ENCODE results near the gene SLC5A10. TPM values are rescaled to one million over a fixed set of nuclear protein-coding genes. Genes with fewer than 3 reads are reported as not detected.

The SLC5A10 gene
- polyA plus RNA-seq, 1 donor (not counting 4 experiments of a cell fraction or from before 2014, with no cell fraction given) = not detected

DNA sequence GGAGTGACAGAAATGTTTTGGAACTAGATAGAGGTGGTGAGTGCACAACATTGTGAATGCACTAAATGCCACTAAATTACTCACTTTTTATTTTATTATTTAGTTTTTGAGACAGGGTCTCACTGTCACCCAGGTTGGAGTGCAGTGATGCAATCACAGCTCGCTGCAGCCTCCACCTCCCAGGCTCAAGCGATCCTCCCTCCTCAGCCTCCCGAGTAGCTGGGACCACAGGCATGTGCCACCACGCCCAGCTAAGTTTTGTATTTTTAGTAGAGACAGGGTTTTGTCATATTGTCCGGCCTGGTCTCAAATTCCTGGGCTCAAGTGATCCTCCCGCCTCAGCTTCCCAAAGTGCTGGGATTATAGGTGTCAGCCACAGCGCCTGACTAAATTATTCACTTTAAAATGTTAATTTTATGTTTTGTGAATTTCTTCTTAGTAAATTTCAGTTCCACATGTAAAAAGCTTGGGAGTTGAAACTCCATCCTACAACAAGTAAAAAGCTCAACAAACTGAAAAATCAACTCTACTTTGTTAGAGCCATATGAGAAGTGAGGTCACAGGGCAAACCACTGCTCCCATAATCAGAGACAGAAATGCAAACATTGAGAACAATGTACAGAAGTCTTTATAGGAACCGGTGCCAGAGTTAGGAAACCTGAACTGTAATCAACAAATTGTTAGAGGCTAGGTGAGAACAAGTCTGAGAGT lies 13.8 kb upstream of the SLC5A10 start:
- H3K9me1 ChIP-seq (ENCODE audit: control insufficient read depth, extremely low read depth, insufficient read depth, low read length) = no peaks in the 10 kb centered on the region
- no peak for TF ChIP-seq EZH2 (IDR thresholded peaks at IDR 0.05; ENCODE audit: low read length)
- dilution Hi-C loops (cut with MboI; ENCODE audit: extremely low pct_ligation_motif_present, low sequenced_read_pairs) = no loop called here
- no peak overlapping the region for H3K27ac ChIP-seq (ENCODE audit: control insufficient read depth, insufficient read depth, low read length)
- H3K79me2 ChIP-seq (ENCODE audit: control insufficient read depth, insufficient read depth, low read length) = no peaks in the 10 kb centered on the region
- FAIRE-seq (no peak), DNase-seq (ENCODE audit: low read depth, low spot score) (no peak)
- no peak overlapping the region for H3K4me2 ChIP-seq (ENCODE audit: control insufficient read depth, extremely low read depth, insufficient read depth, low read depth, low read length)
- H3K36me3 ChIP-seq (ENCODE audit: control insufficient read depth in 2 of 2, extremely low read depth in 1 of 2, insufficient read depth in 2 of 2, low read length in 2 of 2) = no peaks in the 10 kb centered on the region
- no peak overlapping the region for H2AFZ ChIP-seq (ENCODE audit: control insufficient read depth, low read length)
- H3K4me3 ChIP-seq (ENCODE audit: control insufficient read depth in 2 of 3, extremely low read depth in 1 of 3, insufficient read depth in 2 of 3, low read depth in 1 of 3, low read length in 3 of 3) = no peak overlapping the region
- no peaks in the 10 kb centered on the region for H3K4me1 ChIP-seq (ENCODE audit: control insufficient read depth, extremely low read depth, insufficient read depth, low read length)
- no peak overlapping the region for H3K9ac ChIP-seq (ENCODE audit: control insufficient read depth, extremely low read depth, insufficient read depth, low read length)
- H3K9me3 ChIP-seq (ENCODE audit: control insufficient read depth, low read depth, low read length) = no peaks in the 10 kb centered on the region
- H3K27me3 ChIP-seq (ENCODE audit: control insufficient read depth, extremely low read depth, insufficient read depth, low read length) = no peaks in the 10 kb centered on the region
- H4K20me1 ChIP-seq (ENCODE audit: control insufficient read depth, extremely low read depth, insufficient read depth, low read length) = no peaks in the 10 kb centered on the region

DNA sequence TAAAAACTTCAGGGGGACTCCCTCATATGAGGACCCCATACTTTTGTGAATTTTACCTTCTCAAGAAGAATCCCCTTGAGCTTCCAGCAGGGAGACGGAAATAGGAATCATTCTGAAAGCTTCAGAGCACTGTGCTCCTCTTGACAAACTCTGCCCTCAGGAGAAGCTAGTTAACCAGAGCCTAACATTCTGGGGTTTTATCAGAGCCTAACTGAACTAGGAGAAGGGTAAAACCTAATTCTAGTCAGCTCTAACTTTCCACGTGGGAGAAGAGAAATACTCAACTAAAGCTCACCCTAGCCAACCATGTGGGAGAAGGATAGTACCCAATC lies 13.3 kb upstream of the SLC5A10 start:
- no peaks in the 10 kb centered on the region for H4K20me1 ChIP-seq (ENCODE audit: control insufficient read depth, extremely low read depth, insufficient read depth, low read length)

More for the DNA sequence above, 13.3 kb upstream of the SLC5A10 start:
- Histone ChIP-seq H3K27me3 (ENCODE audit: control insufficient read depth, extremely low read depth, insufficient read depth, low read length) (no peaks in the 10 kb centered on the region), H3K9me3 (ENCODE audit: control insufficient read depth, low read depth, low read length) (no peaks in the 10 kb centered on the region), H3K27ac (ENCODE audit: control insufficient read depth, insufficient read depth, low read length) (no peak overlapping the region), H3K79me2 (ENCODE audit: control insufficient read depth, insufficient read depth, low read length) (no peaks in the 10 kb centered on the region), H3K4me1 (ENCODE audit: control insufficient read depth, extremely low read depth, insufficient read depth, low read length) (no peaks in the 10 kb centered on the region), H3K4me3 (ENCODE audit: control insufficient read depth in 2 of 3, extremely low read depth in 1 of 3, insufficient read depth in 2 of 3, low read depth in 1 of 3, low read length in 3 of 3) (no peak overlapping the region), H3K9ac (ENCODE audit: control insufficient read depth, extremely low read depth, insufficient read depth, low read length) (no peak overlapping the region), H3K4me2 (ENCODE audit: control insufficient read depth, extremely low read depth, insufficient read depth, low read depth, low read length) (no peak overlapping the region), H3K36me3 (ENCODE audit: control insufficient read depth in 2 of 2, extremely low read depth in 1 of 2, insufficient read depth in 2 of 2, low read length in 2 of 2) (no peaks in the 10 kb centered on the region), H2AFZ (ENCODE audit: control insufficient read depth, low read length) (no peak overlapping the region), H3K9me1 (ENCODE audit: control insufficient read depth, extremely low read depth, insufficient read depth, low read length) (no peaks in the 10 kb centered on the region)
- no peak for DNase-seq (ENCODE audit: low read depth, low spot score)
- no peak for FAIRE-seq
- dilution Hi-C loops (cut with MboI; ENCODE audit: extremely low pct_ligation_motif_present, low sequenced_read_pairs) = no loop called here
- TF ChIP-seq, protein P1, sequence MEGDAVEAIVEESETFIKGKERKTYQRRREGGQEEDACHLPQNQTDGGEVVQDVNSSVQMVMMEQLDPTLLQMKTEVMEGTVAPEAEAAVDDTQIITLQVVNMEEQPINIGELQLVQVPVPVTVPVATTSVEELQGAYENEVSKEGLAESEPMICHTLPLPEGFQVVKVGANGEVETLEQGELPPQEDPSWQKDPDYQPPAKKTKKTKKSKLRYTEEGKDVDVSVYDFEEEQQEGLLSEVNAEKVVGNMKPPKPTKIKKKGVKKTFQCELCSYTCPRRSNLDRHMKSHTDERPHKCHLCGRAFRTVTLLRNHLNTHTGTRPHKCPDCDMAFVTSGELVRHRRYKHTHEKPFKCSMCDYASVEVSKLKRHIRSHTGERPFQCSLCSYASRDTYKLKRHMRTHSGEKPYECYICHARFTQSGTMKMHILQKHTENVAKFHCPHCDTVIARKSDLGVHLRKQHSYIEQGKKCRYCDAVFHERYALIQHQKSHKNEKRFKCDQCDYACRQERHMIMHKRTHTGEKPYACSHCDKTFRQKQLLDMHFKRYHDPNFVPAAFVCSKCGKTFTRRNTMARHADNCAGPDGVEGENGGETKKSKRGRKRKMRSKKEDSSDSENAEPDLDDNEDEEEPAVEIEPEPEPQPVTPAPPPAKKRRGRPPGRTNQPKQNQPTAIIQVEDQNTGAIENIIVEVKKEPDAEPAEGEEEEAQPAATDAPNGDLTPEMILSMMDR (optimal IDR thresholded peaks at IDR 0.05 in 1 of 3, IDR thresholded peaks at IDR 0.05 in 1 of 3, conservative IDR thresholded peaks at IDR 0.05 in 1 of 3; ENCODE audit: extremely low read depth in 1 of 3, insufficient read depth in 2 of 3, low read length in 3 of 3) = no peak
- TF ChIP-seq EZH2 (IDR thresholded peaks at IDR 0.05; ENCODE audit: low read length) = no peak

Data from keratinocyte (primary cell).